C4-2B (cell line): Measurements from ENCODE around the gene ARV1.

Experiments
- H3K27ac ChIP-seq: fragments of 450-650 bp; 2 replicates; pipeline ENCODE4 v1.5.1; 2017
- CTCF ChIP-seq: fragments of 450-650 bp; conservative IDR thresholded peaks from 2 replicates; pipeline ENCODE4 v1.5.1; 2017; ENCODE audit warnings: mild to moderate bottlenecking
- ZFX ChIP-seq: fragments of 450-650 bp; IDR thresholded peaks from 2 replicates; pipeline ENCODE4 v1.6.1; 2017

ARV1 gene

DNA sequence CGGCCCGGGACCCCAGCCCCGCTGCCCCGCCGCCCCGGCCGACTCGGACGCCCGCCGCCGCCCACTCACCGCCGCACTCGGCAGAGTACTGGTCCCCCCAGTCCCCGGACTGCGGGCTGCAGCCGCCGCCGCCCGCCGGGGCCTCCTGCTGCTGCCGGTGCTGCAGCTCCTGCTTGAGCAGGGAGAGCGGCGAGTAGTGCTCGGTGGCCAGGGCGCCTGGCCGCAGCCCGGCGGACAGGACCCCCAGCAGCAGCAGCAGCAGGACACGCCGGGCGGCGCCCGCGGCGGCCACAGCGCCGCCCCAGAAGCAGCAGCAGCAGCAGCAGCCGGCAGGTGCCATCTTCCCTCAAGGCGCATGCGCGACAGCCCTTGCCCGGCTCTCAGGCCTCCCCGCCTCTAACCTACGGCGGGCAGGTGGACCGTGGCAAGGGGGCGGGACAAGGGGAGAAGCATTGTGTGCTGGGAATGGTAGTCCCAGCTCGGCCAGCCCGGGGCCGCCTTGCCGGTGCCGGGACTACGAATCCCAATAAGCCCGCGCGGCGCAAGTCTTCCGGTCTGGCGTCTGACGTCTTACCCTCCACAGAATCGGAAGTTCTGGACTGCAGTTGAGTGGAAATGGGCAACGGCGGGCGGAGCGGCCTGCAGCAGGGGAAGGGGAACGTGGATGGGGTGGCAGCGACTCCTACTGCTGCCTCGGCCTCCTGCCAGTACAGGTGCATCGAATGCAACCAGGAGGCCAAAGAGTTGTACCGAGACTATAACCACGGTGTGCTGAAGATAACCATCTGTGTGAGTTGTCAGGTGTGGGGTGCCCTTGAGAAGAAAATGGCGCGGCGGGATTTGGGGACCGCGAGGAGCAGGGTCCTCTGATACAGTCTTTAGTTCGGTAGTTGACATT is at the start of gene ARV1, which contains the start of gene TTC13:
ARV1 (plus strand) TSS at position 604 of the 898 bp plus-strand sequence; CDS start at position 616, 12 bp downstream.
TTC13 (minus strand) TSS at position 371 of the 898 bp plus-strand sequence; CDS start at position 340, 31 bp downstream.
- H3K27ac ChIP-seq, result peak within 1 kb of the TSS; percentile 82

GRCh38 chr1:230930986-230931385 is 47.9 kb upstream of the ARV1 start:
- TF ChIP-seq ZFX (no peak), CTCF (no peak)
- no peak overlapping the region for H3K27ac ChIP-seq

More for the DNA sequence above, at the start of gene ARV1, which contains the start of gene TTC13:
- TF ChIP-seq CTCF, result peak; percentile 48
- TF ChIP-seq ZFX, result peak; percentile 45

DNA sequence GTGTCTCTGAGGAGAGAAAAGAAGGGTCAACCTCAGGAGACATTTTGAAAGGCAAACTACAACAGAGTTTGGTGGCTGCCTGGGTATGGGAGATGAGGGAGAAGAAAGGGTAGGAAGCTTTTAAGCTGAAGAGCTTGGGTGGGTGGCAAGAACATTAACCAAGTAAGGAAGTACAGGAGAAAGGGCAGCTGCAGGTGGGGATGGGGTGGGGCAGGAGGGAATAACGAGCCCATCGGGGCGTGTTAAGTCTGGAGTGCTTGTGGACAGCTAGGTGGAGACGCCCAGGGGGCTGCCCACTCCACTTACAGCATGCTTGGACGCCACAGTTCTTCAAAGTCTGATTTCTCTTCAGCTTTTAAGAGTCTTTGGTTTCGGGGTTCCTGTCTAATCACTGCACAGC is 43.0 kb upstream of the ARV1 start:
- TF ChIP-seq ZFX (no peak), CTCF (no peak)
- H3K27ac ChIP-seq, result no peak overlapping the region

- no peak overlapping the region for H3K27ac ChIP-seq
- TF ChIP-seq ZFX, result no peak
- no peak for TF ChIP-seq CTCF
These were observed 42.4 kb upstream of the ARV1 start for GRCh38 chr1:230936475-230936874.

- no peak overlapping the region for H3K27ac ChIP-seq
These were observed 41.5 kb upstream of the ARV1 start for GRCh38 chr1:230937371-230937770.

DNA sequence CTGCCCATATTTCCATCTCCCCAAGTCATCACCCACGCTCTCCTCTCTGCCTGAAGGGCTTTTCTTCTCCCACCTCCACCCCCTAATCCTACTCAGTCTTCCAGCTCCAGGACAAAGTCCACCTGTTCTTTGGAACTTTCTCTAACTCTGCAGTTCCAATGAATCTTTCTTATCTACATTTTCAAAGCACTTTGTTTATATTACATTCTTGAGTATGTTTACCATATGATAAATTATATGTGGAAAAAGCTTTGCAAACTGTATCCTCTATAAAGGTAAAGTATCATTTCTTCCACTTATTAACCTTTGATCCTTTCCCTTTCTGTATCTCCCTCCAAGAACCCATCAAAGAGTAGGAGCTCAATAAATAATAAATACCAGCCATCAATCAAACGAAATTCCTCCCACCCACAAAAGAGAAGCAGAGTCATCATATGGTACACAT is 39.9 kb upstream of the ARV1 start:
- no peak overlapping the region for H3K27ac ChIP-seq
- TF ChIP-seq ZFX, result no peak
- TF ChIP-seq CTCF, result no peak

More at GRCh38 chr1:230937371-230937770, 41.5 kb upstream of the ARV1 start:
- TF ChIP-seq ZFX (no peak), CTCF (no peak)

DNA sequence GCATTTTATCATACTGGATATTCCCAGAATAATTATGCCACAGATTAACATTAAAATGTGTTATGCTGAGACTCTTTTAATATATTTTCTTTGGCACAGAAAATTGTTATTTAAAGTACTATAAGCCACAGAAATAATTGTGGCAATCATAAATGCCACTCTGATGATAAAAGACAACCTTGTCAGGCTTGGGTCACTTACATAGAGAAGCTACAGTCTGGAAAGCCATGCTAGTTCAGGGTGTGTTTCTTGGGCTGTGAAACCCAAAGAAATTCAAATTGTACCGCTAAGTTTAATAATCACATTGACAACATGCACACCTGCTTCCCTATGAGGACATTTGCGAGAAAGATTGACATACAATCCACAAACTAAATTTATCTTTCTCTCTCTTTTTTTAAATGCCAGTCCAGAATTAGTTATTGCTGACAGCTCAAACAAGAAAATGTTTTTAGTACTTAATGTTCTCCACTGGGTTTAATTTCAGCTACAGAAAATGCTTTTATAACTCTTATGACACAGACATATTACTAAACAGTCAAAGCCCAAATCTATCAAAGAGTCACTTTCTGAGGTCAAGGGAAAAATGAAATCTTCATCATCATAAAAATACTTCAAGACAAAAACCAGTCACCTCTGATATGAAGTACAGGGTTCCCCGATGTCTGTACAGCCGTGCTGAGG is 38.9 kb upstream of the ARV1 start:
- TF ChIP-seq ZFX (no peak), CTCF (no peak)
- H3K27ac ChIP-seq, result no peak overlapping the region
